Kidney (tissue), 14 donors: ENCODE results near the gene KRTAP26-1. TPM values are rescaled to one million over a fixed set of nuclear protein-coding genes. Genes with fewer than 3 reads are reported as not detected.

Experiments
- DNase-seq, 5 donors: peaks; one replicate each; pipeline ENCODE4 v3.0.0-alpha.2; 2013 to 2020
- FAIRE-seq: peaks from 2 replicates; lab custom pipeline; 2012; peaks lifted over from hg19 to GRCh38; lab: Jason Lieb, UNC
- H3K27ac ChIP-seq, 2 donors: one replicate each; pipeline ENCODE4 v1.7.0; 2013; ENCODE audit warnings: low read depth in 2 of 2, low read length in 2 of 2, inconsistent platforms in 1 of 2
- H3K27me3 ChIP-seq: one replicate; pipeline ENCODE4 v1.7.1; 2013; ENCODE audit warnings: low read length, inconsistent platforms; ENCODE audit not compliant: control insufficient read depth, insufficient read depth
- H3K36me3 ChIP-seq, 3 donors: one replicate each; pipeline versions ENCODE4 v1.7.0 to v1.7.1; 2013; ENCODE audit warnings: low read length in 3 of 3, control low read depth in 1 of 3, inconsistent platforms in 1 of 3; ENCODE audit not compliant: insufficient read depth in 3 of 3, control insufficient read depth in 2 of 3
- H3K4me1 ChIP-seq, 3 donors: one replicate each; pipeline versions ENCODE4 v1.7.0 to v1.7.1; 2013; ENCODE audit warnings: low read length in 3 of 3, inconsistent platforms in 1 of 3, low read depth in 1 of 3; ENCODE audit not compliant: control insufficient read depth in 2 of 3, insufficient read depth in 2 of 3
- H3K4me3 ChIP-seq, 3 donors: one replicate each; pipeline versions ENCODE4 v1.7.0 to v1.8.1; 2013; ENCODE audit warnings: low read length in 3 of 3, control low read depth in 1 of 3, inconsistent platforms in 1 of 3
- H3K9ac ChIP-seq, 3 donors: one replicate each; pipeline versions ENCODE4 v1.7.0 to v1.7.1; 2013; ENCODE audit warnings: low read length in 3 of 3, control low read depth in 1 of 3, inconsistent platforms in 1 of 3
- H3K9me3 ChIP-seq, 3 donors: one replicate each; pipeline versions ENCODE4 v1.7.0 to v1.7.1; 2013; ENCODE audit warnings: low read length in 3 of 3, control low read depth in 1 of 3, inconsistent platforms in 1 of 3; ENCODE audit not compliant: control insufficient read depth in 2 of 3, insufficient read depth in 1 of 3
- intact Hi-C: fragments of 100-400 bp; cut with DNase I; formaldehyde crosslinking; loops from one replicate; pipeline ENCODE4 v1.11.1; 2022
- polyA plus RNA-seq: library from polyadenylated mRNA; stranded (reverse); fragments of 350-450 nt; fragmentation: Illumina TruSeq; extraction: RNeasy Lipid Tissue Mini Kit (QIAGEN cat#74804); gene quantifications from one replicate; pipeline ENCODE4 v1.2.3, GENCODE V29; 2014; ENCODE audit warnings: low read depth, low replicate concordance; ENCODE audit not compliant: insufficient read depth
- total RNA-seq: library from RNA; stranded (reverse); fragmentation: NEBNext Ultra II Directional; extraction: Animal tissue kit (Norgen Biotek cat#: 25700); gene quantifications from one replicate; pipeline ENCODE4 v1.2.1, GENCODE V29; 2021
- TF ChIP-seq, protein P1 (sequence below): IDR thresholded peaks from 3 replicates; pipeline ENCODE4 v1.5.1; 2012; ENCODE audit warnings: mild to moderate bottlenecking, moderate library complexity, borderline replicate concordance; ENCODE audit not compliant: insufficient read depth; ENCODE audit errors: extremely low read depth
- donor health status: control.
- donor health status: control.
- donor health status: control.
- donor health status: control.
- donor health status: control.
- donor health status: DM: yes; HTN: yes; CAD: no.
- donor health status: Normal renal cell carcinoma (clear cell type).

Gene KRTAP26-1
- total and polyA plus RNA-seq, 2 donors from 2014 or later = not detected

GRCh38 chr21:30306884-30307283, 13.2 kb downstream of the KRTAP26-1 start:
- no peaks in the 10 kb centered on the region for H3K9me3 ChIP-seq
- no peaks in the 10 kb centered on the region for H3K4me1 ChIP-seq
- no peak for DNase-seq
- H3K36me3 ChIP-seq = no peaks in the 10 kb centered on the region
- H3K9ac ChIP-seq = no peak overlapping the region
- no peak overlapping the region for H3K4me3 ChIP-seq
- H3K27me3 ChIP-seq = no peaks in the 10 kb centered on the region
- no peak overlapping the region for H3K27ac ChIP-seq
- FAIRE-seq = no peak
- intact Hi-C loops = no loop called here
- TF ChIP-seq, protein P1, sequence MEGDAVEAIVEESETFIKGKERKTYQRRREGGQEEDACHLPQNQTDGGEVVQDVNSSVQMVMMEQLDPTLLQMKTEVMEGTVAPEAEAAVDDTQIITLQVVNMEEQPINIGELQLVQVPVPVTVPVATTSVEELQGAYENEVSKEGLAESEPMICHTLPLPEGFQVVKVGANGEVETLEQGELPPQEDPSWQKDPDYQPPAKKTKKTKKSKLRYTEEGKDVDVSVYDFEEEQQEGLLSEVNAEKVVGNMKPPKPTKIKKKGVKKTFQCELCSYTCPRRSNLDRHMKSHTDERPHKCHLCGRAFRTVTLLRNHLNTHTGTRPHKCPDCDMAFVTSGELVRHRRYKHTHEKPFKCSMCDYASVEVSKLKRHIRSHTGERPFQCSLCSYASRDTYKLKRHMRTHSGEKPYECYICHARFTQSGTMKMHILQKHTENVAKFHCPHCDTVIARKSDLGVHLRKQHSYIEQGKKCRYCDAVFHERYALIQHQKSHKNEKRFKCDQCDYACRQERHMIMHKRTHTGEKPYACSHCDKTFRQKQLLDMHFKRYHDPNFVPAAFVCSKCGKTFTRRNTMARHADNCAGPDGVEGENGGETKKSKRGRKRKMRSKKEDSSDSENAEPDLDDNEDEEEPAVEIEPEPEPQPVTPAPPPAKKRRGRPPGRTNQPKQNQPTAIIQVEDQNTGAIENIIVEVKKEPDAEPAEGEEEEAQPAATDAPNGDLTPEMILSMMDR = no peak

GRCh38 chr21:30305136-30305535, 15.0 kb downstream of the KRTAP26-1 start:
- H3K4me3 ChIP-seq = no peak overlapping the region
- no peak overlapping the region for H3K9ac ChIP-seq
- DNase-seq = no peak
- no peaks in the 10 kb centered on the region for H3K27me3 ChIP-seq
- H3K4me1 ChIP-seq = no peaks in the 10 kb centered on the region
- H3K27ac ChIP-seq = no peak overlapping the region
- H3K36me3 ChIP-seq = no peaks in the 10 kb centered on the region
- no peak for FAIRE-seq
- H3K9me3 ChIP-seq = no peaks in the 10 kb centered on the region
- TF ChIP-seq, protein P1 = no peak
- intact Hi-C loops = no loop called here

GRCh38 chr21:30289215-30289614, 30.9 kb downstream of the KRTAP26-1 start, which contains the start of gene KRTAP25-1:
TSS of gene KRTAP25-1 (minus strand) at chr21:30289514. CDS start at chr21:30289490, 24 bp downstream.
- no peak for FAIRE-seq

More at GRCh38 chr21:30289215-30289614, 30.9 kb downstream of the KRTAP26-1 start, which contains the start of gene KRTAP25-1:
- intact Hi-C loops = no loop called here
- Histone ChIP-seq H3K27ac (no peak within 1 kb of the TSS), H3K9ac (no peak within 1 kb of the TSS), H3K4me1 (no peaks in the 10 kb centered on the region), H3K27me3 (no peaks in the 10 kb centered on the region), H3K9me3 (no peaks in the 10 kb centered on the region), H3K36me3 (no peaks in the 10 kb centered on the region), H3K4me3 (no peak within 1 kb of the TSS)
- TF ChIP-seq, protein P1 = no peak
- DNase-seq = no peak
